Right atrium auricular region (tissue), 2 donors: ENCODE measurements around the gene L3MBTL4. TPM values are rescaled to one million over a fixed set of nuclear protein-coding genes. Genes with fewer than 3 reads are reported as not detected.

Experiments used
- DNase-seq: peaks from one replicate; pipeline ENCODE4 v3.0.0-alpha.2; 2019; ENCODE audit warnings: low spot score
- H3K27ac ChIP-seq, 2 donors: fragments of 200-600 bp; sonication (generic); 1 replicate in 1 of 2; 2 replicates in 1 of 2; pipeline ENCODE4 v1.5.1; 2016 to 2019
- H3K27me3 ChIP-seq, 2 donors: fragments of 200-600 bp; sonication (generic); one replicate each; pipeline versions ENCODE4 v1.5.1 to v1.6.0; 2017 to 2019
- H3K36me3 ChIP-seq: fragments of 200-600 bp; sonication (generic); one replicate; pipeline ENCODE4 v1.5.1; 2016
- H3K4me1 ChIP-seq, 2 donors: fragments of 200-600 bp; sonication (generic); one replicate each; pipeline versions ENCODE4 v1.5.1 to v1.6.0; 2017 to 2019
- H3K4me3 ChIP-seq, 2 donors: fragments of 200-600 bp; sonication (generic); 1 replicate in 1 of 2; 2 replicates in 1 of 2; pipeline ENCODE4 v1.5.1; 2017 to 2019; ENCODE audit warnings: mild to moderate bottlenecking in 1 of 2, moderate library complexity in 1 of 2
- H3K9me3 ChIP-seq, 2 donors: fragments of 200-600 bp; sonication (generic); one replicate each; pipeline ENCODE4 v1.5.1; 2019
- total RNA-seq, 2 donors: library from RNA; depleted of rRNA; stranded (reverse); fragments of >200 nt; gene quantifications; one replicate each; pipeline ENCODE4 v1.1.0, GENCODE V29; 2016
- TF ChIP-seq, protein P1 (sequence below), 2 donors: fragments of 200-600 bp; sonication (generic); IDR thresholded peaks; one replicate each; pipeline ENCODE4 v1.5.1; 2019; ENCODE audit warnings: antibody characterized with exemption in 2 of 2

The L3MBTL4 gene
- total RNA-seq, 2 donors from 2014 or later = 6.6 to 10.5 TPM

DNA sequence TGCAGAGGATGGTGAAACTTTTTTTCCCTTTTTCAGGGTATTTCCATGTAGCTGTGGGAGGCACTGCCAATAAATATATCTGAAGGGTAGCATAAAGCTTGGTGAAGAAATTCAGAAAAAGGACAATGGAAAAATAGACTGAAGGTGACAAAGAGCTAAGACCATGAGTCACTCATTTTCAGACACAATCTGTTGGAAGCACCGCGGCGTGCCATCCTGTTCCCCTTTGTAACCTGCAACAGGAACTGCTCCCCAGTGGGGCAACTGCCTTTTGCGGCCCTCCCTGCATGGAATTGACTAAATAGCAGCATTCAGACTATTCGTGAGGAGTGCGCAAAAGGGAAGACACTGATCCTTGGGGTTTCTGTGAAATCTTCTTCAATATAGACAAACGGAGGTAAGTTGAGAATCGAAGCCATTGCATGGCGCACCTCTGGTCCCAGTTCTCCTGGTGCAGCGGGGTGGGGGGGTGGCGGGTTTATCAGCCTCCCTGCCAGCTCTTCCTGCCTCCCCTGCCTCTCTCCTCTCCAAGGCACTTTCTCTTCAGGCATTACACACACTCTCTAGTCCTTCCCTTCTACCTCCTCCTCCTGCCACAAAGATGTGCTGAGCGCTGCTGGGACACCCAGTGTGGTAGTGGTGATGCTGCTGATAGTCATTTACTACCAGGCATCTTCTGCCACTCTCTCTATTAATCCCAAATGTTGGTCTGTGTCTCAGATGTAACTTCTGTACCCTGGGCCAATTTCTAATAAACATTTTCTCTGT is 393.2 kb downstream of the L3MBTL4 start:
- Histone ChIP-seq H3K27me3 (no peaks in the 10 kb centered on the region), H3K4me3 (no peak overlapping the region), H3K9me3 (no peaks in the 10 kb centered on the region), H3K27ac (no peak overlapping the region), H3K36me3 (no peaks in the 10 kb centered on the region), H3K4me1 (no peaks in the 10 kb centered on the region)
- no peak for DNase-seq
- TF ChIP-seq, protein P1, sequence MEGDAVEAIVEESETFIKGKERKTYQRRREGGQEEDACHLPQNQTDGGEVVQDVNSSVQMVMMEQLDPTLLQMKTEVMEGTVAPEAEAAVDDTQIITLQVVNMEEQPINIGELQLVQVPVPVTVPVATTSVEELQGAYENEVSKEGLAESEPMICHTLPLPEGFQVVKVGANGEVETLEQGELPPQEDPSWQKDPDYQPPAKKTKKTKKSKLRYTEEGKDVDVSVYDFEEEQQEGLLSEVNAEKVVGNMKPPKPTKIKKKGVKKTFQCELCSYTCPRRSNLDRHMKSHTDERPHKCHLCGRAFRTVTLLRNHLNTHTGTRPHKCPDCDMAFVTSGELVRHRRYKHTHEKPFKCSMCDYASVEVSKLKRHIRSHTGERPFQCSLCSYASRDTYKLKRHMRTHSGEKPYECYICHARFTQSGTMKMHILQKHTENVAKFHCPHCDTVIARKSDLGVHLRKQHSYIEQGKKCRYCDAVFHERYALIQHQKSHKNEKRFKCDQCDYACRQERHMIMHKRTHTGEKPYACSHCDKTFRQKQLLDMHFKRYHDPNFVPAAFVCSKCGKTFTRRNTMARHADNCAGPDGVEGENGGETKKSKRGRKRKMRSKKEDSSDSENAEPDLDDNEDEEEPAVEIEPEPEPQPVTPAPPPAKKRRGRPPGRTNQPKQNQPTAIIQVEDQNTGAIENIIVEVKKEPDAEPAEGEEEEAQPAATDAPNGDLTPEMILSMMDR (IDR thresholded peaks at IDR 0.05) = no peak

DNA sequence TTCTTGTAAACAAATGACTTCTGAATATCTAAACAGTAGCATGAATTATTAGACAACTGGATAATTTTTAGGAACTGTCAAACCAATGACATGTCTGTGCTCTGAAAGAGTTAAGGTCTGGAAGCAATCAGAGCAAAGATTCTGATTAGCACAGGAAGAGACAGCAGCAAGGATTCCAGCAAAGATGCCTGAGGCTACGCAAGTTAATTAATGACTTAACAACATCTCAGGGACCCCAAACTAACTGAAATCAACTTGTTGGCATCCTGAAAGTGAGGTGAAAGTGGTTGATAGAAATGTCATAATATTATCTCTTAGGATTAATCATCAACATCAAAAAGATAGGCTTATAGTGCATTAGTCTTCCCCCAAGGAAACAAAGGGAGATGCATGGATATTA is 396.0 kb downstream of the L3MBTL4 start:
- H3K4me3 ChIP-seq = no peak overlapping the region
- TF ChIP-seq, protein P1 (IDR thresholded peaks at IDR 0.05) = no peak
- no peaks in the 10 kb centered on the region for H3K27me3 ChIP-seq
- no peaks in the 10 kb centered on the region for H3K9me3 ChIP-seq
- H3K27ac ChIP-seq = no peak overlapping the region
- H3K36me3 ChIP-seq = no peaks in the 10 kb centered on the region
- DNase-seq = no peak
- H3K4me1 ChIP-seq = no peaks in the 10 kb centered on the region

DNA sequence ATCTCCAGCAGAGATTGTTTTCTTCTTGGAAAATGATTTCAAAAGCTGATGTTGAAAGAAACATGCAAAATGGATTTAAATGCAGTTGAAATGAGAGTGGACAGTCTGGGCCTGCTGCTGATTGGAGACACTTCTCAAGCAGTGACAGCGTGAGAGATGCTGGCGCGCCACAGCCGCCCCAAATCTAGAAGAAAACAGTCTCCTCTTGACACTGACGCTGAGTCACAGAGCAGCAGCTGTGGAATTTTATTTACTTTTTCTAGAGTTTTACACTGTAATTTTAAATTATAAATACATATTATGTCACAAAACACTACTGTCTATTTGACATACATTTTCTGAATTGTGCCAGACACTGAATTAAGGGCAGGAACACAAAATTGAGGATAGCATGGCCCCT is 397.5 kb downstream of the L3MBTL4 start:
- Histone ChIP-seq H3K27ac (no peak overlapping the region), H3K36me3 (no peaks in the 10 kb centered on the region), H3K4me1 (no peaks in the 10 kb centered on the region), H3K9me3 (no peaks in the 10 kb centered on the region), H3K4me3 (no peak overlapping the region), H3K27me3 (no peaks in the 10 kb centered on the region)
- DNase-seq = no peak
- TF ChIP-seq, protein P1 (IDR thresholded peaks at IDR 0.05) = no peak

DNA sequence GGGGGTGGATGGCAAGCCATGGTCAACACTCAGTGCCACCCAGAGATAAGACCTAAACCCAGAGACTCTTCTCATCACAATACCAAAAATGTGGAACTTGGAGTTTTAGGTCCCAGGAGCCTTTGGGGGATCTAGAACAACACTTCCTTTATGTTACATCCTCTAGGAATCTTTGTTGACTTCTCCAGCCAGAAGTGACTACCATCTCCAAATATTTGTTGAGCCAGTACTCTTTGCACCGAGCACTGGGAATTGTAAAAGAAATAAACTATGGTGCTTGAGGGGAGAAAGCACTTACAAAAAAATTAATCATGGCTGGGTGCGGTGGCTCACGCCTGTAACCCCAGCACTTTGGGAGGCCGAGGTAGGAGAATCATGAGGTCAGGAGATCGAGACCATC is 399.3 kb downstream of the L3MBTL4 start:
- H3K27me3 ChIP-seq = no peaks in the 10 kb centered on the region
- no peak for DNase-seq
- no peaks in the 10 kb centered on the region for H3K36me3 ChIP-seq
- H3K9me3 ChIP-seq = no peaks in the 10 kb centered on the region
- no peaks in the 10 kb centered on the region for H3K4me1 ChIP-seq
- H3K27ac ChIP-seq = no peak overlapping the region
- TF ChIP-seq, protein P1 (IDR thresholded peaks at IDR 0.05) = no peak
- H3K4me3 ChIP-seq = no peak overlapping the region

DNA sequence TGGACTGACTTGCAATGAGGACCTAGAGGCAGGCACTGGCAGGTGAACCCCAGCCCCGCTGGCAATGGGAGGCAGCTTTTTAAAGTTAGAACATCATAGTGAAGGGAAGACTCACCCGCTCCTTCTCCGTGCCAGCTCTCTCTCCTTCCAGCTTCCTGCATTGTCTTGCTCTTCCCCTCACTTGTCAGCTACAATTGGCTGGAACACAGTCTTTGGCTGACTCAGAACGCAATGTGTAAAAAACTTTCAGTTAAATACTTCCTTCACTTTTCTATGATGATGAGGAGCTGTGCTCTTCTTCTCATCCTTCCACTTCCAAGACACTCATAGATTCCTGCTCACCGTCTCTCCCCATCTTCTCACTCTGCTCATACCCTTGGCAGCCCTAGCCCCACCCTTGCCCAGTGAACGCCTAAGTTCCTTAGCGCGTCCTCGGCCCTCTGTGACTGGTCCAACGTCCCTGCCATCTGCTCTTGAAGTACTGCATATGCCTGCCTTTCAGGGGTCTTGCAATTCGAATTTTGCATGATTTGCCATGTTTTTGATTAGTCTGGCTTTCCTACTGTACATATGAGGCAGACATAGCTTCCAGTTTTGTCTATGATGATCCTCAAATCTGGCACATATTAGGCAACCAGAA is 401.4 kb downstream of the L3MBTL4 start:
- H3K4me3 ChIP-seq = no peak overlapping the region
- H3K4me1 ChIP-seq = no peaks in the 10 kb centered on the region
- no peak for DNase-seq
- H3K27ac ChIP-seq = no peak overlapping the region
- no peaks in the 10 kb centered on the region for H3K36me3 ChIP-seq
- TF ChIP-seq, protein P1 (IDR thresholded peaks at IDR 0.05) = no peak
- no peaks in the 10 kb centered on the region for H3K9me3 ChIP-seq
- H3K27me3 ChIP-seq = no peaks in the 10 kb centered on the region
